Muscle layer of duodenum (tissue), 2 donors: ENCODE data around the gene RRBP1.

Source experiments
- H3K27ac ChIP-seq: one replicate; pipeline ENCODE4 v1.7.0; 2013; ENCODE audit warnings: mild to moderate bottlenecking, low read length
- H3K27me3 ChIP-seq: one replicate; pipeline ENCODE4 v1.7.0; 2013; ENCODE audit warnings: low read depth, mild to moderate bottlenecking, control low read depth, low read length
- H3K36me3 ChIP-seq, 2 donors: one replicate each; pipeline ENCODE4 v1.7.0; 2013; ENCODE audit warnings: low read length in 2 of 2, control low read depth in 1 of 2, mild to moderate bottlenecking in 1 of 2; ENCODE audit not compliant: insufficient read depth in 2 of 2, control insufficient read depth in 1 of 2
- H3K4me1 ChIP-seq, 2 donors: one replicate each; pipeline ENCODE4 v1.7.0; 2013; ENCODE audit warnings: low read length in 2 of 2, mild to moderate bottlenecking in 2 of 2, control low read depth in 1 of 2, moderate library complexity in 1 of 2; ENCODE audit not compliant: insufficient read depth in 2 of 2, control insufficient read depth in 1 of 2
- H3K4me3 ChIP-seq, 2 donors: one replicate each; pipeline ENCODE4 v1.7.0; 2013; ENCODE audit warnings: low read length in 2 of 2, low read depth in 1 of 2, mild to moderate bottlenecking in 1 of 2
- H3K9me3 ChIP-seq, 2 donors: one replicate each; pipeline ENCODE4 v1.7.0; 2013; ENCODE audit warnings: low read length in 2 of 2, control low read depth in 1 of 2, mild to moderate bottlenecking in 1 of 2; ENCODE audit not compliant: control insufficient read depth in 1 of 2
- donor health status: healthy.

The RRBP1 gene

DNA sequence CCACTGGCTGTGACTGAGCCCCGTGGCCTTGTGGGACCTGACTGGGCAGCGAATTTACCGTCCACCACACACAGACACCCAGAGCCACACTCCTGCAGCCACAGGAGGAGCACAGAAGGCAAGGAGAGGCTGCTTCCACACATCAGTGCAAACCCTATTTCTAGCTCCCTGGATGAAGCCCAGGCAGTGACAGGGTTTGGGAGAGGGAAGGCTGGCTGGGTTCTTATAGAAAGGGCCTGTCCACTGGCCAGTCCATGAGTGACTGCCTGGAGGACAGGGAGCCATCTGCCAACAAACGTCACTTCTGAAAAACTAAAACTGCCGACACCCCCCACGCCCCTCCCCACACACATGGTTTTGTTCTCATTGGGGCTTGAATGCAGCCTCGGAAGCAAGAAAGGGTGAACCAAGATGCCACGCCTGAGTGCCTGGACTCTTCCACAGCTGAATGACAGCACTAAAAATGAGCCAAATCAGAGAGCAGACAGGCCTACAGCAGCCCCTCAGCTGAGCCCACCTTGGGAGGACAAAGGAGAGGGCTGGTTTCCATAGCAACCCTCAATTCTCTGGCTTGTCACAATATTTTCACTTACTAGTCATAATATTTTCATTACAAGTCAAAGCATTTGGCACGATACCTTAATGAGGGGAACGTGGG, 38.4 kb downstream of the RRBP1 start:
- Histone ChIP-seq H3K36me3 (peaks cover 21 to 32% of the 10 kb centered on the region in 2 donors), H3K4me3 (no peak overlapping the region), H3K27me3 (no peaks in the 10 kb centered on the region), H3K4me1 (peaks cover 24 to 79% of the 10 kb centered on the region in 2 donors), H3K27ac (no peak overlapping the region), H3K9me3 (no peaks in the 10 kb centered on the region)

DNA sequence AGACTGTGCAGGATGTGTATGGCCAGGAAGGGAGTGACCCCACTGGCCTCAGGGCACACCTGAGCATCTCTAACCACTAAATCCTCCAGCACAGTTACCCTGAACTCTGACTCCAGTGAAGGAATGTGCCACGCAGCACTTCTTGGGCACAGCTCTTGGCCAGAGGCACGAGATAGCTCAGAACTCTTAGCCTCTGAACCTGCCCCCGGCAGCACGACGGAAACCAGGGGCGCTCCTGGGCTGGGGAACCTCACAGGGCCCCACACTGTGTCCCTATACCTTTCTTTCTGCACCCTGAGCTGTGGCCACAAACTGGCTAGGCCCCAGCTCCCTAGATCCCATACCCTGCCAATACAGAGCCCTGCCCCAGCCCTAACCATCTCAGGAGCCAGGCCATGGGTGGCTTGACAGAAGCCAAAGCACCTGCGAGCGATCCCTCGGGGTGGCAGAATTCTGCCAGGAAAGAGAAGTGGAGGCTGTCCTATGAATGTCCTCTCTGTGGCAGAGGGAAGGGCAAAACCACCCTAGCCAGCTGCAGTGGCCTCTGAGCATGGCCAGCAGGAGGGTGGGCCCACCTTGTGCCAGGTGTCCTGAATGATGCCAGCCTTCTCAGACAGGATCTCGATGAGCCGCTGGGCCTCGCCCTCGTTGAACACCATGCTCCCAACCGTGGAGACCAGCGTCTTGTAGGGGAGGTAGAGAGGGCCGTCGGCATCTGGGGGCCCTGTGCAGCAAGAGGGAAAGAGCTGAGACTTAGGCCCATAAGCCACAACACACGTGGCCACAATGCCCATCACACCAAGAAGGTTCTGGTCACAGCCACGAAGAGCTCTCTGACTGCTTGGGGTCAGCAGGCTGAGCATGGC, 39.4 kb downstream of the RRBP1 start:
- Histone ChIP-seq H3K27me3 (no peaks in the 10 kb centered on the region), H3K27ac (no peak overlapping the region), H3K4me1 (peaks cover 19 to 73% of the 10 kb centered on the region in 2 donors), H3K9me3 (no peaks in the 10 kb centered on the region), H3K4me3 (no peak overlapping the region), H3K36me3 (peaks cover 28 to 41% of the 10 kb centered on the region in 2 donors)

DNA sequence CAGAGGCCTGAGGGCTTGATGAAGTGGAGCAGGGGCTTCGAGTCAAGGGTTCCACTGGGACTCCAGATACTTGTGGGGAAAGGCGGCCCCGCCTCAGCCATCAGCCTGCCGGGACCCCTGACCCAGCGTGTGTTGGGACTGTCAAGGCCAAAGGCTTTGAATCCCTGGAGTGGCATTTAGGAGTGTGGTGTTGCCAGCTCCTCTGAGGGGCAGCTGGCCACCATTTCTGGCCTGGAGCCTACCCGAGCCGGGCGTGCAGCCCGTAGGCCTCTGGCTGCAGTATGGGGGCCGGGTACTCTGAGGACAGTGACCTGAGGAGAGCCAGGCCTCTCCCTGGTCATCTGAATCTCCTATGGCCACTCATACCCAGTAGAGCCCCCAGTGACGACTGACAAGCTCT, 40.0 kb downstream of the RRBP1 start:
- Histone ChIP-seq H3K4me3 (no peak overlapping the region), H3K36me3 (peaks cover 29 to 47% of the 10 kb centered on the region in 2 donors), H3K27me3 (no peaks in the 10 kb centered on the region), H3K27ac (no peak overlapping the region), H3K9me3 (no peaks in the 10 kb centered on the region), H3K4me1 (peaks cover 13 to 70% of the 10 kb centered on the region in 2 donors)

DNA sequence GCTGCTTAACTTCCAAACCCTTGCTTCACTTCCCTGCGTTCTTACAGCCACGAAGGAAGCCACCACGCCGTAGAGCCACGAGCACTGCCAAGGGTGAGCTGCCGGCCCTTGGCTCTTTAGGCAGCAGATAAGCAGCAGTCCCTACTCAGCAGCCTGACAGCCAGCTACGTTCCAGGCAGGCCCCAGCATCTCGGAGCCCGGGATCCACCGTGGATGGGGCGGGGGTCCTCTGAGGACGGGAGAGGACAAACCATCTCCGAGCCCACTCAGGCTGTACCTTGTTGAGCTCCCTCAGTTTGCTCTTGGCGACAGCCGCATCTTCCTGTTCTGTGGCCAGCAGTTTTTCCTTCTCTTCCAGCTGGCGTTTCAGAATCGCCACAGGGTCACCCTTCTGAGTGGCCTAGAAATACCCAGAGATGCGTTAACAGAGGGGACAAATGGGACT, 40.5 kb downstream of the RRBP1 start:
- peaks cover 31 to 50% of the 10 kb centered on the region in 2 donors for H3K36me3 ChIP-seq
- no peak overlapping the region for H3K4me3 ChIP-seq
- no peaks in the 10 kb centered on the region for H3K27me3 ChIP-seq
- no peaks in the 10 kb centered on the region for H3K9me3 ChIP-seq
- peaks cover 8 to 70% of the 10 kb centered on the region in 2 donors for H3K4me1 ChIP-seq
- no peak overlapping the region for H3K27ac ChIP-seq

DNA sequence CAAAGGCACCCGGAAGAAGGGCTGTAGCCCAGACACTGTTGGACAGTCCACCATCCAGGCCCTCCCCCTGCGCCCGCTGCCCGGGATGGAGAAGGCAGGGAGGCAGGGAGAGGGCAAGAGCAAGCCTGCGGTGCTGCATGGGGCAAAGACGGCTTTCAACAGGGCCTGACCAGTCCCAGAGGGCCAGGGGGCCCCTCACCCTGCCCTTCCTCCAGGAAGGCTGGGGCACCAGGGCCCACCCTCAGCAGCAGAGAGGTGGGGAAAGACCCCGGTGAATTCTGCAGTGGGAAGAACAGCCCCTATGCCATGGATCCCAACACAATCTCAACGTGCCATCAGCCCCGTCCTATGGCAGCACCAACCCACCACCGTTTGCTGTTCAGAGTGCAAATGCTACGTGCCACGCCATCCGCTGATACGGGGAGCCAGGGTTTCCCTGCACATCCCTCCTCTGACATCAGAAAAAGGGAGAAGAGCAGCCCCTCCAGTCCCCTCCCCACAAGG, 41.1 kb downstream of the RRBP1 start:
- Histone ChIP-seq H3K27me3 (no peaks in the 10 kb centered on the region), H3K9me3 (no peaks in the 10 kb centered on the region), H3K27ac (no peak overlapping the region), H3K36me3 (peaks cover 37 to 56% of the 10 kb centered on the region in 2 donors), H3K4me1 (peaks cover 4 to 70% of the 10 kb centered on the region in 2 donors), H3K4me3 (no peak overlapping the region)

DNA sequence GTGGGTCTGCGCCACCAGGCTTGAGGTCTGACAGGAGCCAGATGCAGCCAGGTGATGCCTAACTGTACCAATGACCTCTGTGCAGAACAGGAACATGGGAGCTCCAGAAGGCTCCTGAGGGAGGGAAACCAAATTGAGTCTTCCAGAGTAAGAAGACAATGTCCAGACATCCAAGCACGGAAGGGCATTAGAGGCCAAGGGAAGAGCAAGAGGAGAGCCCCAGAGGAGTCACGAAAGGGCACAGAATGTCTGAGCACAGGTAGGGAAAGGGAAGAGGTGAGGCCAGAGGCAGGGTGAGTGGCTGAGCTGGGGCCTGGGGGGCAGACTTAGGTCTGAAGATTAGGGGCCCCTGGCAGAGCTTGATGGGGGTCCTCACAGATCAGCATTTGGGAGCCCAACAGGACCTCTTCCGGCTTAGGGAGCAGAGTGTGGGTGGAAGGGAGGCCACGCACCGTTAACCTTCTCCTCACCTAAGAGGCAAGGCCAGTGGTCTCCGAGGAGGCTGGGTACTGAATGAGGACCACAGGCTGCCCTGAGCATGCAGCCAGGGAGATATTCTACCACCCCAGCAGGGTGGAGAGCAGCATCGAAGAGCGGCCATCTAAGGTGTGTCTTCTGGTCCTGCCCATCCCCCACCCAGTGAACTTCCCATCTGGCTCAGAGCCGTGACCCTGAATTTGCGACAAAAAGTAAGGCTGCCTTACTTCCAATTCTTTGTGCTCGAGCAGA, 41.7 kb downstream of the RRBP1 start:
- Histone ChIP-seq H3K27me3 (no peaks in the 10 kb centered on the region), H3K9me3 (no peaks in the 10 kb centered on the region), H3K36me3 (peaks cover 41 to 62% of the 10 kb centered on the region in 2 donors), H3K4me1 (peaks cover 4 to 68% of the 10 kb centered on the region in 2 donors), H3K27ac (no peak overlapping the region), H3K4me3 (no peak overlapping the region)

DNA sequence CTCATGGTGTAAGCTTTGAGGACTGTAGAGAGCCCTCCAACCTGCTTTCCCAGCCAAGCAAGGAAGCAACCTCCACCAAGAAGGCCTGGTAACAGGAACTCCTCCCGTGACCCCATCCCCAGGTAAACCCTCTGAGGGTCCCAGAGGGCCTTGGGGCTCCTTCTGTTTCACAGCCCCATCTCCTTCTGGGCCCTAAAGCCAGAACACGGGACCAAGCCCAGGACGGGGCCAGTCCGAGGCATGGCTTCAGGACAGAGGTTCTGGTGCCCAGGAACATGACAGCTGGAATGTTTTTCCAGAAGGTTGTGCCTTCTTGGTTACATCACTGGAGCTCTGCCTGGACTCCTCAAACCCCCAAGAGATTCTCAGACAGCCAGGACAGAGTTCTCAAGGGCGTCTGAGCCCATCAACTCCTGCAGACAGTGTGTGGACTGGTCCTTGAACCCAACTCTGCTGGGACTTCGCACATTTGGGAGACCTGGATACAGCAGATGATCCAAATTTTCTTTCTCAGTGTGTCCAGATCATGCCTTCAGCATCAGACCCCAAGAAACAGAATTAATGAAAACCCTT, 43.1 kb downstream of the RRBP1 start:
- H3K27ac ChIP-seq, result no peak overlapping the region
- H3K9me3 ChIP-seq, result no peaks in the 10 kb centered on the region
- peaks cover 14 to 68% of the 10 kb centered on the region in 2 donors for H3K4me1 ChIP-seq
- no peaks in the 10 kb centered on the region for H3K27me3 ChIP-seq
- no peak overlapping the region for H3K4me3 ChIP-seq
- H3K36me3 ChIP-seq, result peaks cover 53 to 74% of the 10 kb centered on the region in 2 donors

DNA sequence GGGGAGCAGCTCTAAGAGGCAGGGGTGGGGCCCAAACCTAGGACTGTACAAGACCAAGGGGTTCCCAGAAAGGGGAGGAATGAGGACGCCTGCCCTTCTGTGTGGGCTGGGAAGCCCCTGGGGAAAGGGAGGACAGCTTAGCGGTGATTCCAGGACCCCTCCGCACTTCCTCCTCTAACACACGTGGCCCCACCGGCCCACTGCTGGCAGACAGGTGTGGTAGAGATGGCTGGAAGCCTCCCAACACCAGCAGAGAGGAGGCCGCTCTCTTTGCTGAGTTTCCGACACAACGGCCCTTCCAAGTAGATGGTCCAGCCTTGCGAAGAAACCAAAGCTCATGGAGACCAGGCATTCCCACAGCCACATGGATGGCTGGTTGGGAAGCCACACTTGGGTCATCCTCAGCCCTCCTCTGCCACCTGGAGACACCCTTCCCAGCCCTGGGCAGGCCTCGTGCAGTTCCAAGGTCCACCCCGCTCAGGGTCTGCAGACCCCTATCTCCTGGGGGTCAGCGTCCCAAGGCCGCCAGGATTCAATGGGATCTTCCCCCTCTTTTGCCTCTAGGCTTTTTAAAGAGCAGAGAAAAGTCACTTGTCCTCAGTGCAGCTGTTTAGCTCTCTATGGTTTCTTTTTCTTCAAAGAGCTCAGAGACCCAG, 43.9 kb downstream of the RRBP1 start:
- no peaks in the 10 kb centered on the region for H3K27me3 ChIP-seq
- H3K9me3 ChIP-seq, result no peaks in the 10 kb centered on the region
- H3K4me1 ChIP-seq, result peaks cover 14 to 63% of the 10 kb centered on the region in 2 donors
- H3K36me3 ChIP-seq, result peaks cover 61 to 82% of the 10 kb centered on the region in 2 donors
- H3K4me3 ChIP-seq, result no peak overlapping the region
- no peak overlapping the region for H3K27ac ChIP-seq

DNA sequence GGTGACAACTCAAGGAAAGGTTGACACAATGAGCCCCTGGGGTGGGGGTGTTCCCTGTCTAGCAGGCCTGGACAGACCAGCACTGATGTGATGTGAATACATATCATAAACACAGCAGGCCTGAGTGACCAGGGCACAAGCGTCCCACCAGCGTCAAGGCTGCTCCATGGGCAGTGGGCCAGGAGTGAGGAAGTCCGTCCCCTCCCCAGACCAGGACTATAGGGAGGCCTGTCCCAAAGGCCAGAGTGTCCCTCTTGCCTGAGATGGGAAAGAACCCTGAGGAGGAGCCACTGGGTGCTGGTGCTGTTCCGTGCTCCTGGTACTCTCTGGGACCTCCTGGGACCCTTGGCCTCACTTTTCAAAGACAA, 44.6 kb downstream of the RRBP1 start:
- H3K4me1 ChIP-seq, result peaks cover 14 to 56% of the 10 kb centered on the region in 2 donors
- no peak overlapping the region for H3K4me3 ChIP-seq
- H3K9me3 ChIP-seq, result no peaks in the 10 kb centered on the region
- H3K27ac ChIP-seq, result no peak overlapping the region
- peaks cover 64 to 84% of the 10 kb centered on the region in 2 donors for H3K36me3 ChIP-seq
- H3K27me3 ChIP-seq, result no peaks in the 10 kb centered on the region

DNA sequence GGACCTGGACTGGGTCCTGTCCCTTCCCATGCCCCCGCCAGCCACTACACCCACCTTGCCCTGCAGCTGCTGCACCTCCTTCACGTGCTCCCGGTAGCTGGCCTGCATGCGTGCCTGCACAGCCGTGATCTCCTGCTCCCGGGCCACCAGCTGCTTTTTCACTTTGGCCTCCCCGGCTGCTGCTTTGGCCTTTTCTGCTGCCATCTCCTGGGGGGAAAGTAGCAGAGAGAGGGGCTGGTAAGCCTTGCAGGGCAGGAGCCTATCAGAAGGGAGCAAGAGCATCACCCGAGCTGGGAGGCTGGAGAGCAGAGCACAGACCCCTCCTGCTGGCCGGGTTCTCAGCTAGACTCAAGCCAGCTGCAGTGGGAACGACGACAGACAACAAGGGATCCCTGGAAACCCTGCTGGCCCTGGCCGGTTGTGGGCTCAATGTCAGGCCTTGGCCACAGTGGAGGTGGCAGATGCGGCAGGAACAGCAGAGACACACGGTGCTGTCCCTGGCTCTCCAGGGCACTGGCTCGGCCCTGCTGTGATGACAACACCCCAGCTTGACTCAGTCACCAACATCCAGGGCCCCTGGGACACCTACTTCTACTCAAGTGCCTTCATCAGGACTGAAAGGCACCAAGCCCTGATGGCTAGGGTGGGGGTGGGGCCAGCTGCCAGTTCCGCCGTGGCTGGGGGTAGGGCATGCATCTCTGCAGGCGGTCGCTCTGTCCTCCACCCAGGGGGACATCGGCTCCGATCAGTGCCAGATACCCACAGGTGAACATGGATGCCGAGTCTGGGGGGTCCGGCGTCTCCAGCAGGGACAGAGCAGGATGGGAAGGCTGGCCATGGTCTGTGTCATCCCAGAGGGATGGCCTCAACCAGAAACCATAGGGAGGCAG, 45.3 kb downstream of the RRBP1 start:
- H3K9me3 ChIP-seq, result no peaks in the 10 kb centered on the region
- no peak overlapping the region for H3K27ac ChIP-seq
- no peak overlapping the region for H3K4me3 ChIP-seq
- H3K4me1 ChIP-seq, result peaks cover 14 to 53% of the 10 kb centered on the region in 2 donors
- peaks cover 68 to 84% of the 10 kb centered on the region in 2 donors for H3K36me3 ChIP-seq
- no peaks in the 10 kb centered on the region for H3K27me3 ChIP-seq
